ENCODE measurements around the gene PINK1.

PINK1 gene

GRCh38 chr1:20614131-20614579, 19.1 kb upstream of the PINK1 start:
- peaks cover 27% of the 10 kb centered on the region for H3K4me1 Mint-ChIP-seq
- H3K27ac Mint-ChIP-seq: peak overlapping the region; percentile 40 to 82 (median 63)
- no peaks in the 10 kb centered on the region for H3K36me3 Mint-ChIP-seq (ENCODE audit: low read depth)
- H3K4me3 Mint-ChIP-seq: no peak overlapping the region
- peaks cover 9% of the 10 kb centered on the region for H3K27me3 Mint-ChIP-seq (ENCODE audit: low read depth)
- TF ChIP-seq CTCF (IDR thresholded peaks at IDR 0.05; ENCODE audit: unreplicated experiment in 3 of 3): no peak
- H3K9me3 Mint-ChIP-seq: no peaks in the 10 kb centered on the region

- no peak overlapping the region for H3K4me3 Mint-ChIP-seq
- peak overlapping the region in 1 of 3 experiments; percentile 29 for H3K27ac Mint-ChIP-seq
- peaks cover 3% of the 10 kb centered on the region for H3K27me3 Mint-ChIP-seq (ENCODE audit: low read depth)
- H3K36me3 Mint-ChIP-seq (ENCODE audit: low read depth): no peaks in the 10 kb centered on the region
- no peaks in the 10 kb centered on the region for H3K9me3 Mint-ChIP-seq
- H3K4me1 Mint-ChIP-seq: peaks cover 19% of the 10 kb centered on the region
- no peak for TF ChIP-seq CTCF (IDR thresholded peaks at IDR 0.05; ENCODE audit: unreplicated experiment in 3 of 3)
These were observed 17.1 kb upstream of the PINK1 start for GRCh38 chr1:20615946-20616846.

GRCh38 chr1:20616847-20617487, 16.3 kb upstream of the PINK1 start:
- Mint-ChIP-seq H3K4me1 (peaks cover 19% of the 10 kb centered on the region), H3K27me3 (ENCODE audit: low read depth) (peaks cover 3% of the 10 kb centered on the region), H3K27ac (peak overlapping the region in 1 of 3 experiments; percentile 29), H3K9me3 (no peaks in the 10 kb centered on the region), H3K36me3 (ENCODE audit: low read depth) (no peaks in the 10 kb centered on the region), H3K4me3 (no peak overlapping the region)
- TF ChIP-seq CTCF (IDR thresholded peaks at IDR 0.05; ENCODE audit: unreplicated experiment in 3 of 3): no peak

GRCh38 chr1:20618550-20618949, 14.7 kb upstream of the PINK1 start:
- H3K27ac Mint-ChIP-seq: no peak overlapping the region
- no peak for TF ChIP-seq CTCF (IDR thresholded peaks at IDR 0.05; ENCODE audit: unreplicated experiment in 3 of 3)
- peaks cover 16% of the 10 kb centered on the region for H3K4me1 Mint-ChIP-seq
- H3K36me3 Mint-ChIP-seq (ENCODE audit: low read depth): no peaks in the 10 kb centered on the region
- H3K4me3 Mint-ChIP-seq: no peak overlapping the region
- peaks cover 3% of the 10 kb centered on the region for H3K27me3 Mint-ChIP-seq (ENCODE audit: low read depth)
- H3K9me3 Mint-ChIP-seq: no peaks in the 10 kb centered on the region

- Mint-ChIP-seq H3K4me1 (peaks cover 11% of the 10 kb centered on the region), H3K4me3 (no peak overlapping the region), H3K27ac (no peak overlapping the region), H3K27me3 (ENCODE audit: low read depth) (peaks cover 3% of the 10 kb centered on the region), H3K36me3 (ENCODE audit: low read depth) (no peaks in the 10 kb centered on the region), H3K9me3 (no peaks in the 10 kb centered on the region)
- TF ChIP-seq CTCF (IDR thresholded peaks at IDR 0.05; ENCODE audit: unreplicated experiment in 3 of 3): no peak
These were observed 13.3 kb upstream of the PINK1 start for GRCh38 chr1:20619999-20620398.
